ENCODE data around the gene ACR. TPM values are rescaled to one million over a fixed set of nuclear protein-coding genes. Genes with fewer than 3 reads are reported as not detected.

Gene ACR
- total and polyA plus RNA-seq, 10 of the 15 experiments (the other 5 are each of a cell fraction or from before 2014, with no cell fraction given), result not detected

GRCh38 chr22:50720301-50721256 is 17.4 kb upstream of the ACR start (continued):
- TF ChIP-seq CUX1 (IDR thresholded peaks at IDR 0.05; ENCODE audit: insufficient replicate concordance, low read depth, low read length), result no peak
- TF ChIP-seq, protein P1, sequence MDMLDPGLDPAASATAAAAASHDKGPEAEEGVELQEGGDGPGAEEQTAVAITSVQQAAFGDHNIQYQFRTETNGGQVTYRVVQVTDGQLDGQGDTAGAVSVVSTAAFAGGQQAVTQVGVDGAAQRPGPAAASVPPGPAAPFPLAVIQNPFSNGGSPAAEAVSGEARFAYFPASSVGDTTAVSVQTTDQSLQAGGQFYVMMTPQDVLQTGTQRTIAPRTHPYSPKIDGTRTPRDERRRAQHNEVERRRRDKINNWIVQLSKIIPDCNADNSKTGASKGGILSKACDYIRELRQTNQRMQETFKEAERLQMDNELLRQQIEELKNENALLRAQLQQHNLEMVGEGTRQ (IDR thresholded peaks at IDR 0.05; ENCODE audit: borderline replicate concordance, low read depth, low read length), result no peak

DNA sequence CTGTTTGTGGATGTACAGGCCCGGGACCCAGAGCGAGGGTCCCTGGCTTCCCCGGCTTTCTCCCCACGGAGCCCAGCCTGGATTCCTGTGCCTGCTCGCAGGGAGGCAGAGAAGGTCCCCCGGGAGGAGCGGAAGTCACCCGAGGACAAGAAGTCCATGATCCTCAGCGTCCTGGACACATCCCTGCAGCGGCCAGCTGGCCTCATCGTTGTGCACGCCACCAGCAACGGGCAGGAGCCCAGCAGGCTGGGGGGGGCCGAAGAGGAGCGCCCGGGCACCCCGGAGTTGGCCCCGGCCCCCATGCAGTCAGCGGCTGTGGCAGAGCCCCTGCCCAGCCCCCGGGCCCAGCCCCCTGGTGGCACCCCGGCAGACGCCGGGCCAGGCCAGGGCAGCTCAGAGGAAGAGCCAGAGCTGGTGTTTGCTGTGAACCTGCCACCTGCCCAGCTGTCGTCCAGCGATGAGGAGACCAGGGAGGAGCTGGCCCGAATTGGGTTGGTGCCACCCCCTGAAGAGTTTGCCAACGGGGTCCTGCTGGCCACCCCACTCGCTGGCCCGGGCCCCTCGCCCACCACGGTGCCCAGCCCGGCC is 16.7 kb upstream of the ACR start:
- ChIA-PET POLR2A (no interaction called here), CTCF (no interaction called here), RAD21 (ENCODE audit: unreplicated experiment) (no interaction called here), SMC1A (ENCODE audit: uncharacterized antibody, unreplicated experiment) (no interaction called here)
- H4K20me1 ChIP-seq (ENCODE audit: control insufficient read depth, insufficient read depth), result no peaks in the 10 kb centered on the region; the same call in 1 of the 2 replicates
- WGBS (ENCODE audit: insufficient coverage, insufficient replicate concordance, low lambda C conversion rate, missing lambda C conversion rate), result 45% methylated on average over 22 of the region's 32 CpGs
- H3K4me1 ChIP-seq (ENCODE audit: control insufficient read depth, insufficient read depth, low read length), result no peaks in the 10 kb centered on the region
- no peak overlapping the region for H3K9ac ChIP-seq (ENCODE audit: control insufficient read depth, insufficient read depth, low read length)
- H3K4me3 ChIP-seq, result no peak overlapping the region
- intact Hi-C loops (cut with micrococcal nuclease; ENCODE audit: unreplicated experiment), result no loop called here
- H3K27me3 ChIP-seq (replicated peaks in 1 of 2; ENCODE audit: control insufficient read depth in 2 of 2, insufficient read depth in 2 of 2, low read length in 1 of 2), result peaks cover 0 to 3% of the 10 kb centered on the region in 2 experiments; a peak in 2 of 4 replicates
- no TSS peak for BruUV-seq (replicated peaks)
- H3K36me3 ChIP-seq (ENCODE audit: control insufficient read depth in 2 of 2, insufficient read depth in 2 of 2, low read length in 1 of 2), result no peaks in the 10 kb centered on the region
- in situ Hi-C loops (cut with MboI), result no loop called here
- H3K79me2 ChIP-seq (ENCODE audit: control insufficient read depth, insufficient read depth, low read length), result no peaks in the 10 kb centered on the region
- FAIRE-seq (no peak), ATAC-seq (no peak), DNase-seq (ENCODE audit: low read depth, low spot score) (no peak)
- no peak overlapping the region for H3K4me2 ChIP-seq (ENCODE audit: control insufficient read depth, insufficient read depth)
- no peaks in the 10 kb centered on the region; the same call in 2 of the 3 replicates for H3K9me3 ChIP-seq (replicated peaks; ENCODE audit: control insufficient read depth, insufficient read depth, low read length)
- H2AFZ ChIP-seq (ENCODE audit: control insufficient read depth, low read depth, low read length), result no peak overlapping the region
- H3K27ac ChIP-seq (ENCODE audit: control insufficient read depth, insufficient read depth), result no peak overlapping the region
- no peak for TF ChIP-seq RAD51 (IDR thresholded peaks at IDR 0.05)
- TF ChIP-seq, protein P2, sequence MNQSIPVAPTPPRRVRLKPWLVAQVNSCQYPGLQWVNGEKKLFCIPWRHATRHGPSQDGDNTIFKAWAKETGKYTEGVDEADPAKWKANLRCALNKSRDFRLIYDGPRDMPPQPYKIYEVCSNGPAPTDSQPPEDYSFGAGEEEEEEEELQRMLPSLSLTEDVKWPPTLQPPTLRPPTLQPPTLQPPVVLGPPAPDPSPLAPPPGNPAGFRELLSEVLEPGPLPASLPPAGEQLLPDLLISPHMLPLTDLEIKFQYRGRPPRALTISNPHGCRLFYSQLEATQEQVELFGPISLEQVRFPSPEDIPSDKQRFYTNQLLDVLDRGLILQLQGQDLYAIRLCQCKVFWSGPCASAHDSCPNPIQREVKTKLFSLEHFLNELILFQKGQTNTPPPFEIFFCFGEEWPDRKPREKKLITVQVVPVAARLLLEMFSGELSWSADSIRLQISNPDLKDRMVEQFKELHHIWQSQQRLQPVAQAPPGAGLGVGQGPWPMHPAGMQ (IDR thresholded peaks at IDR 0.05; ENCODE audit: borderline replicate concordance), result no peak
- TF ChIP-seq, protein P3, sequence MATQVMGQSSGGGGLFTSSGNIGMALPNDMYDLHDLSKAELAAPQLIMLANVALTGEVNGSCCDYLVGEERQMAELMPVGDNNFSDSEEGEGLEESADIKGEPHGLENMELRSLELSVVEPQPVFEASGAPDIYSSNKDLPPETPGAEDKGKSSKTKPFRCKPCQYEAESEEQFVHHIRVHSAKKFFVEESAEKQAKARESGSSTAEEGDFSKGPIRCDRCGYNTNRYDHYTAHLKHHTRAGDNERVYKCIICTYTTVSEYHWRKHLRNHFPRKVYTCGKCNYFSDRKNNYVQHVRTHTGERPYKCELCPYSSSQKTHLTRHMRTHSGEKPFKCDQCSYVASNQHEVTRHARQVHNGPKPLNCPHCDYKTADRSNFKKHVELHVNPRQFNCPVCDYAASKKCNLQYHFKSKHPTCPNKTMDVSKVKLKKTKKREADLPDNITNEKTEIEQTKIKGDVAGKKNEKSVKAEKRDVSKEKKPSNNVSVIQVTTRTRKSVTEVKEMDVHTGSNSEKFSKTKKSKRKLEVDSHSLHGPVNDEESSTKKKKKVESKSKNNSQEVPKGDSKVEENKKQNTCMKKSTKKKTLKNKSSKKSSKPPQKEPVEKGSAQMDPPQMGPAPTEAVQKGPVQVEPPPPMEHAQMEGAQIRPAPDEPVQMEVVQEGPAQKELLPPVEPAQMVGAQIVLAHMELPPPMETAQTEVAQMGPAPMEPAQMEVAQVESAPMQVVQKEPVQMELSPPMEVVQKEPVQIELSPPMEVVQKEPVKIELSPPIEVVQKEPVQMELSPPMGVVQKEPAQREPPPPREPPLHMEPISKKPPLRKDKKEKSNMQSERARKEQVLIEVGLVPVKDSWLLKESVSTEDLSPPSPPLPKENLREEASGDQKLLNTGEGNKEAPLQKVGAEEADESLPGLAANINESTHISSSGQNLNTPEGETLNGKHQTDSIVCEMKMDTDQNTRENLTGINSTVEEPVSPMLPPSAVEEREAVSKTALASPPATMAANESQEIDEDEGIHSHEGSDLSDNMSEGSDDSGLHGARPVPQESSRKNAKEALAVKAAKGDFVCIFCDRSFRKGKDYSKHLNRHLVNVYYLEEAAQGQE (IDR thresholded peaks at IDR 0.05; ENCODE audit: low read depth, low read length), result no peak
- no peak for TF ChIP-seq BACH1 (IDR thresholded peaks at IDR 0.05; ENCODE audit: borderline replicate concordance)
- no peak for TF ChIP-seq CBX5 (IDR thresholded peaks at IDR 0.05; ENCODE audit: low read depth)
- no peak for TF ChIP-seq KLF5 (IDR thresholded peaks at IDR 0.05; ENCODE audit: partially characterized antibody)
